ENCODE results near the gene PDE9A. TPM values are rescaled to one million over a fixed set of nuclear protein-coding genes. Genes with fewer than 3 reads are reported as not detected.

Gene PDE9A
- total RNA-seq, 1 donor from 2014 or later = 3.9 TPM

GRCh38 chr21:42698733-42699132 is 45.3 kb downstream of the PDE9A start:
- H3K4me3 ChIP-seq (ENCODE audit: low read depth, low read length) = no peak overlapping the region
- no peak for DNase-seq (ENCODE audit: low read depth)
- H3K36me3 ChIP-seq (ENCODE audit: control insufficient read depth, insufficient read depth, low read length) = no peaks in the 10 kb centered on the region
- no peak for TF ChIP-seq CTCF (IDR thresholded peaks at IDR 0.05; ENCODE audit: insufficient read depth, low read length, poor library complexity, severe bottlenecking)
- H3K27me3 ChIP-seq (ENCODE audit: control insufficient read depth, insufficient read depth, low read length) = peaks cover 24% of the 10 kb centered on the region

GRCh38 chr21:42699196-42699595 is 45.8 kb downstream of the PDE9A start:
- no peak overlapping the region for H3K4me3 ChIP-seq (ENCODE audit: low read depth, low read length)
- H3K36me3 ChIP-seq (ENCODE audit: control insufficient read depth, insufficient read depth, low read length) = no peaks in the 10 kb centered on the region
- DNase-seq (ENCODE audit: low read depth) = no peak
- TF ChIP-seq CTCF (IDR thresholded peaks at IDR 0.05; ENCODE audit: insufficient read depth, low read length, poor library complexity, severe bottlenecking) = no peak
- peaks cover 26% of the 10 kb centered on the region for H3K27me3 ChIP-seq (ENCODE audit: control insufficient read depth, insufficient read depth, low read length)

GRCh38 chr21:42701706-42702456 is 48.5 kb downstream of the PDE9A start:
- Histone ChIP-seq H3K4me3 (ENCODE audit: low read depth, low read length) (no peak overlapping the region), H3K27me3 (ENCODE audit: control insufficient read depth, insufficient read depth, low read length) (peaks cover 27% of the 10 kb centered on the region), H3K36me3 (ENCODE audit: control insufficient read depth, insufficient read depth, low read length) (no peaks in the 10 kb centered on the region)
- no peak for DNase-seq (ENCODE audit: low read depth)
- TF ChIP-seq CTCF (IDR thresholded peaks at IDR 0.05; ENCODE audit: insufficient read depth, low read length, poor library complexity, severe bottlenecking) = no peak

GRCh38 chr21:42702720-42703119 is 49.3 kb downstream of the PDE9A start:
- Histone ChIP-seq H3K27me3 (ENCODE audit: control insufficient read depth, insufficient read depth, low read length) (peaks cover 28% of the 10 kb centered on the region), H3K36me3 (ENCODE audit: control insufficient read depth, insufficient read depth, low read length) (no peaks in the 10 kb centered on the region), H3K4me3 (ENCODE audit: low read depth, low read length) (no peak overlapping the region)
- no peak for TF ChIP-seq CTCF (IDR thresholded peaks at IDR 0.05; ENCODE audit: insufficient read depth, low read length, poor library complexity, severe bottlenecking)
- DNase-seq (ENCODE audit: low read depth) = no peak

GRCh38 chr21:42703136-42703908 is 49.9 kb downstream of the PDE9A start:
- DNase-seq (ENCODE audit: low read depth) = no peak
- no peak overlapping the region for H3K4me3 ChIP-seq (ENCODE audit: low read depth, low read length)
- H3K27me3 ChIP-seq (ENCODE audit: control insufficient read depth, insufficient read depth, low read length) = peaks cover 28% of the 10 kb centered on the region
- no peak for TF ChIP-seq CTCF (IDR thresholded peaks at IDR 0.05; ENCODE audit: insufficient read depth, low read length, poor library complexity, severe bottlenecking)
- no peaks in the 10 kb centered on the region for H3K36me3 ChIP-seq (ENCODE audit: control insufficient read depth, insufficient read depth, low read length)

Measured in kidney epithelial cell (primary cell).